Right kidney (tissue), 1 donor: ENCODE results near the gene KCNMB4.
"Not testable (repeated sequence)": the region's sequence is repeated elsewhere in the genome, so short reads cannot be mapped to it uniquely, and the experiment has no call there.

Source experiments
- DNase-seq: peaks from one replicate; pipeline ENCODE4 v3.0.0-alpha.2; 2016

Gene KCNMB4

DNA sequence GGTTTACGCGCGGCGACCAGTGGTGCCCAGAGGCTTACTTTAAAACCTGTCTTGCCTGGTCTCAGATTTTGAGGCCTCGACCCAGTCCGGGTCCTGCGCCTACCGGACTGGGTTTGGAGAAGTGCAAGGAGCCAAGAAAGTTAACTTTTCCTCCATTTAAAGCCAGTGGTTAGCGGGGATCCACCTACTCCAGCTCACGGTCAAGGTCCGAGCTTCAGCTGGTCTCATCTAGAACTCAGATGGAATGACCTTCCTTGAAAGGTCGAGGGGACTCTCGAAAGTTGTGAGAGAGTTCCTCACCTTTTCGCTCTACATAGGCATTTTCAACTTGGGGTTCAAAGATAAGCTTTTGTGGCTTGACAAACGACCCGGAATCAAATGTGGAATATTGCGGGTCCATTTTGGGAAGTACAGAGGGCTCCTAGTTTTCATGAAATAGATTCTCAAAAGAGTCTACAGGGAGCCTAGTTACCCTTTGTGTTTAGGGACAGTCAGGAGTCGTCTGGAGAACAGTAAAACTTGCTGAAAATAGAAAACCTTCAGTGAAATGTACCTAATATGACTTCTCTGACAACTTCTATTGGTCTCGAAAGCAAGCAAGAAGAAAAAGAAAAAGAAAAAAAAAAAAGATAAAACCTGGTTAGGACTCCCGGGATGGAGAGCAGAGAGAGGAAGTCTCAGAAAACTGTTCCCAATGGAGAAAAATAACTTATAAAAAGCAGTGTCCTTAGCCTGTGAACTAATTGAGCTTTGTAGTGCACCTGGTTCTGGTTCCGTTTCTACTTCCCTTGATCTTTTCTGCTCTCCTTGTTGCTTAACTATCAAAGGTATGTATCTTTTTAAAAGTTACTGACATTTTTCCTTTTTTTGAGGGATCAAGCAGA lies 1.4 kb downstream of the KCNMB4 start:
- no peak for DNase-seq

GRCh38 chr12:70372881-70373280 lies 6.8 kb downstream of the KCNMB4 start:
- DNase-seq, result no peak

DNA sequence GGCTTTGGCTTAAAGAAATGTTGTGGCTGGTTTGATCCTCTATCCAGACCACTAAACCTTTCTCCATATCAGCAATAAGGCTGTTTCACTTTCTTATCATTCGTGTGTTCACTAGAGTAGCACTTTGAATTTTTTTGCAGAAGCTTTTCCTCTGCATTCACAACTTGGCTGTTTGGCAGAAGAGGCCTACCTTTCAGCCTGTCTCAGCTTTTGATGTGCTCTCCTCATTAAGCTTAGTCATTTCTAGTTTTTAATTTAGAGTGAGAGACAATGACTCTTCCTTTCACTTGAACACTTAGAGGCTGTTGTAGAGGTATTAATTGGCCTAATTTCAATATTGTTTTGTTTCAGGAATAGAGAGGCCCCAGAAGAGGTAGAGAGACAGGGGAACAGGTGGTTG lies 13.8 kb downstream of the KCNMB4 start:
- DNase-seq, result no peak

- DNase-seq, result no peak
Measured at GRCh38 chr12:70383484-70383883, 17.4 kb downstream of the KCNMB4 start.

GRCh38 chr12:70383886-70384285 lies 17.8 kb downstream of the KCNMB4 start:
- DNase-seq, result no peak

GRCh38 chr12:70386771-70387170 lies 20.7 kb downstream of the KCNMB4 start:
- DNase-seq, result no peak

DNA sequence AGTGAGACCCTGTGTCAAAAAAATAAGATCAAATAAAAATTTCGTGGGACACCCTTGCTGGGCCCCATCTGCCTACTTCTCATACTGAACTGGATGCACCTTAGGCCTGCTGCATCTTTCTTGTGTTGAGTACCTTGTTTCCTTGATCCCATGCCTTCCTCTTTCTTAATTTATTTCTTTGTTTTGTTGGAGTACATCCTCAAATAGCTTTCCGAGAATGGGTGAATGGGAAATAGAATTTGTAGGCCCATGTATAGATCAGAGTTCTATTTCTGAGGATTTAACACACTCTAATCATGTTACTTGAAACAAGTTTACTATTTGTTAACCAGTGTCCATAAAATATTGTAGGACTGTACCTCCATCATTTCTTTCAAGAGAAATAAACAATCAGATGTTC lies 23.6 kb downstream of the KCNMB4 start:
- DNase-seq, result no peak

- DNase-seq, result not testable (repeated sequence)
Measured at GRCh38 chr12:70392631-70393030, 26.5 kb downstream of the KCNMB4 start.

GRCh38 chr12:70393787-70394499 lies 27.9 kb downstream of the KCNMB4 start:
- DNase-seq, result no peak

GRCh38 chr12:70398002-70398401 lies 31.9 kb downstream of the KCNMB4 start:
- DNase-seq, result no peak

DNA sequence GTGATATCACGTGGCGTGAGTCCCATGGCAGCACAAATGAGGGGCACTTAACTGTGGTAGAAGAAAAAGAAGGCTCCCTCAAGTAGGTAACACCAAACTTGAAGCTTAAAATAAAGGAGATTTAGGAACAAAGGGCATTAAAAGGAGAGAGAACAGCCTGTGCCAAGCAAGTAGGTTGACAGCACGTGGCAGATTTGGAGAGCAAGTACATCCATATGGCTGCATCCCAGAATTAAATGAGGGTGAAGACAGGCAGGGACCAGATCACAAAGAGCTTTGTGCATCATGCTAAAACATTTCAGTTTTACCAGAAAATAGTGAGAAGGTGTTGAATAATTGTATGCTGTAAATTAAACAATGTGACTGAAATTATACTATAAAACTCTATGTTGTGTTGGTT lies 32.8 kb downstream of the KCNMB4 start:
- DNase-seq, result no peak

DNA sequence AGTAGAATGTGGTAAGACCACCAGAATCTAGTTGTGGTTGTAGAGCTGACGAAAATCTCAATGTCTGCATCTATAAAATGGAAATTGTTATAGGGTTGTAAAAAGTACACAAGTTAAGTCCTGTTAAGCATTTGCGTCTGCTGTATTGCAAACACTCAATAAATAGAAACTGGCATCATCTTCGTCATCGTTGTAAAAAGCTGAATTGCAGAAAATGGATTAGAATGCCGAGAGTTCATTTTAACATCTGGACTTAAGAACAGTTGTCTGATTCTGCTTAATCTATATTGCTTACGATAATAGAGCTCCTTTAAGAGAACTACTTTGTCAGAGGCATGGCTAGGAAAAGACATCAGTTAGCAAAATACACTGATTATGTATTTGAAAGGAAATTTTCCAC lies 33.2 kb downstream of the KCNMB4 start:
- DNase-seq, result no peak

DNA sequence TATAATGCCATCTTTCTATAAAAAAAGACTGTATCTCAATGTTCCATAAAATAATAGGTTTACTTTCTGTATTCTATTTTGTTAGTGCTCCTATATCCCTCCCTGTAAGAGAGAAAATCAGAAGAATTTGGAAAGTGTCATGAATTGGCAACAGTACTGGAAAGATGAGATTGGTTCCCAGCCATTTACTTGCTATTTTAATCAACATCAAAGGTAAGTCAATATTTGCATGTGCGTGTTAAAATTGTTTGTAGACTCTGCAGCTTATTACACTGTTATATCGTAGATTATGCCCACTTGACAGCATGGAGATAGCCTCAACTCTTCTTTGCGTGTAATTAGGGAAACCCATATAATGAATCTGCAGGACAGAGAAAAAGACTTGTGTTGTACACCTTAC lies 34.0 kb downstream of the KCNMB4 start:
- no peak for DNase-seq

GRCh38 chr12:70402597-70402996 lies 36.5 kb downstream of the KCNMB4 start:
- no peak for DNase-seq

- no peak for DNase-seq
Measured at GRCh38 chr12:70403826-70404225, 37.7 kb downstream of the KCNMB4 start.

GRCh38 chr12:70408004-70408790 lies 42.1 kb downstream of the KCNMB4 start:
- DNase-seq, result no peak

DNA sequence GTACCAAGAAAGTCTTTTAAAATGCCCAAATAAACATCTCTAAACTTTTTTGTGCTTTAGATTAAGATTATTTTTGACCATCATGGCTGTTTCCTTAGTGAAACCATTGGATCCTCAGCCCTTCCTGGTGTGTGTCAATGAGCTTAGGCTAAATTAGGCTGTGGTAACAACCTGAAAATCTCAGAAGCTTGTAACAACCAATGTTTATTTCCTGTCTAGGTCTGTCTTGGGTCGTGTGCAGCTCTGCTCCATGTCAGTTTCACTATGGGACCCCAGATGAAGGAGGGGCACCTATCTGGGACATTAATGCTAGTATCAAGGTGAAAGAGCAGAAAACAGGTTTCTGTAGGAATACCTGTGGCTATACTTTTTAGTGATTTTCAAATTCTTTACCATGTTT lies 49.9 kb downstream of the KCNMB4 start:
- DNase-seq, result no peak

DNA sequence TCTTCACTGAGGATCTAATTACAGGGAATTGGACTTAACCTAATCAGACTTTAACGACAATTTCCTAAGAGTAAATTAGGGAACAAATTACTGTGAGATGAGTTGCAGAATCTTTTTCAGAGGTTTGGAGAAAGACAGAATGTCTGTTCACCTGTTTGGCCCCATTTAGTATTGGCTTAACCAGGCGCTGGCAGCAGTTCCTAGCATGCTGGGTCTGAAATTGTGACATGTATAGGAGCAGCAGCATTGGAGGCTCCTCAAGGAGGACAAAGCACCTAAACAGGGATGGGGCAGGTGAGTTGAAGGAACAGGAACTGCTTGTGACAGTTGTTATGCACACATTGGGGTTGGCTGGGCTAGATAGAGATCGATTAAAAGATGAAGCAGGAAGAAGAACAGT lies 51.0 kb downstream of the KCNMB4 start:
- DNase-seq, result no peak

DNA sequence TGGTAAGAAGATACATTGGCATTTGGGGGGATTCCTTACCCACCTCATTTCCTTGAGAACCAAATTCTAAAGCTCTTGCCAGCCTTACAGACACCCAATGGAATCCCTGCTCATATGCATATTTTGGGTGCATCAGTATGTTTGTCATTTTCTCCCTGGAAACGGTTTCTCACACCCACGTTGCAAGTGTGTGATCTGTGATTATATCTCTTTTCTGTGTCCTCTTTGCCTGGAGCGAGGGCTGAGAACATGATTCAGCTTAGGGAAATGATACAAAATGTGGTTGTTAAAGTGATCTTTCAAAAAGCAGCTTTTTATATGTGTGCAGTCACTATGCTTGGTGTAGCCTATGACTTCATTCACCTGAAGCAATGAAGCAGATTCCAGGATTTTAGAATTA lies 52.0 kb downstream of the KCNMB4 start:
- no peak for DNase-seq

- DNase-seq, result no peak
Measured at GRCh38 chr12:70422631-70423030, 56.5 kb downstream of the KCNMB4 start.

GRCh38 chr12:70426620-70427019 lies 60.5 kb downstream of the KCNMB4 start:
- DNase-seq, result no peak

GRCh38 chr12:70427611-70428010 lies 61.5 kb downstream of the KCNMB4 start:
- no peak for DNase-seq

- DNase-seq, result no peak
Measured at GRCh38 chr12:70430400-70430799, 64.3 kb downstream of the KCNMB4 start.
